NCI-H146 treated with DMSO at 0.1 percent for 48 hours (cell line): ENCODE measurements around the gene CCSER1.
"Not testable (repeated sequence)": the region's sequence is repeated elsewhere in the genome, so short reads cannot be mapped to it uniquely, and the experiment has no call there.

Experiments
- DNase-seq: peaks from one replicate; lab custom pipeline; 2025; ENCODE audit not compliant: unreplicated experiment; lab: John Stamatoyannopoulos, UW

CCSER1 gene

GRCh38 chr4:90425893-90426292, 298.7 kb downstream of the CCSER1 start:
- DNase-seq = no peak

GRCh38 chr4:90438522-90438921, 311.3 kb downstream of the CCSER1 start:
- no peak for DNase-seq

- no peak for DNase-seq
Measured at GRCh38 chr4:90441770-90442169, 314.6 kb downstream of the CCSER1 start.

- no peak for DNase-seq
Measured at GRCh38 chr4:90442619-90443018, 315.4 kb downstream of the CCSER1 start.

- no peak for DNase-seq
Measured at GRCh38 chr4:90443231-90443630, 316.0 kb downstream of the CCSER1 start.

- no peak for DNase-seq
Measured at GRCh38 chr4:90444904-90445303, 317.7 kb downstream of the CCSER1 start.

- DNase-seq = no peak
Measured at GRCh38 chr4:90445380-90445779, 318.2 kb downstream of the CCSER1 start.

- no peak for DNase-seq
Measured at GRCh38 chr4:90449626-90450025, 322.4 kb downstream of the CCSER1 start.

- no peak for DNase-seq
Measured at GRCh38 chr4:90456891-90457290, 329.7 kb downstream of the CCSER1 start.

GRCh38 chr4:90457817-90458216, 330.6 kb downstream of the CCSER1 start:
- no peak for DNase-seq

- no peak for DNase-seq
Measured at GRCh38 chr4:90458576-90458975, 331.4 kb downstream of the CCSER1 start.

GRCh38 chr4:90474484-90474883, 347.3 kb downstream of the CCSER1 start:
- no peak for DNase-seq

GRCh38 chr4:90476019-90476418, 348.8 kb downstream of the CCSER1 start:
- DNase-seq = no peak

GRCh38 chr4:90476586-90476985, 349.4 kb downstream of the CCSER1 start:
- no peak for DNase-seq

GRCh38 chr4:90484894-90485293, 357.7 kb downstream of the CCSER1 start:
- not testable (repeated sequence) for DNase-seq

- DNase-seq = no peak
Measured at GRCh38 chr4:90486346-90486745, 359.2 kb downstream of the CCSER1 start.

GRCh38 chr4:90495211-90495610, 368.0 kb downstream of the CCSER1 start:
- DNase-seq = no peak

GRCh38 chr4:90495936-90496335, 368.7 kb downstream of the CCSER1 start:
- no peak for DNase-seq

GRCh38 chr4:90498175-90498574, 371.0 kb downstream of the CCSER1 start:
- DNase-seq = no peak

GRCh38 chr4:90503677-90504076, 376.5 kb downstream of the CCSER1 start:
- DNase-seq = no peak

- DNase-seq = no peak
Measured at GRCh38 chr4:90515191-90515590, 388.0 kb downstream of the CCSER1 start.

GRCh38 chr4:90528551-90528950, 401.4 kb downstream of the CCSER1 start:
- DNase-seq = no peak

GRCh38 chr4:90536408-90536807, 409.2 kb downstream of the CCSER1 start:
- DNase-seq = no peak

GRCh38 chr4:90537491-90537890, 410.3 kb downstream of the CCSER1 start:
- no peak for DNase-seq
